Activated T-cell treated with anti-CD3 and anti-CD28 coated beads for 1 hour (primary cell): Measurements from ENCODE around the gene LENG1.
"Not testable (repeated sequence)": the region's sequence is repeated elsewhere in the genome, so short reads cannot be mapped to it uniquely, and the experiment has no call there.

Experiments
- DNase-seq: peaks from one replicate; pipeline ENCODE4 v3.0.0-alpha.2; 2020; ENCODE audit warnings: low read depth

The LENG1 gene

GRCh38 chr19:54159352-54160181 lies at the start of gene LENG1:
Gene LENG1, minus strand, starts transcription at chr19:54159721. Its CDS starts 26 bp downstream, at chr19:54159695.
- DNase-seq = peak; percentile 94

DNA sequence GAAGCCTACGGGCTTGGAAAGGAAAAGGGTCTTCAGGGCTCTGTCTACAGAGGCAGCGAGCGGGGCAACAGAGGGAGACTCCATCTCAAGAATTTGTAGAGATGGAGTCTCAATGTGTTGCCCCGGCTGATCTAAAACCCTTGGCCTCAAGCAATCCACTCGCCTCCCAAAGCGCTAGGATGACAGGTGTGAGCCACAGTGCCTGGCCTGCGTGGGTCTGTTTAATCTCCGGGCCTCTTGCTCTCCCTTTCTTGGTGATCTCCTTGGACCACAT lies 49.2 kb upstream of the LENG1 start:
- no peak for DNase-seq

DNA sequence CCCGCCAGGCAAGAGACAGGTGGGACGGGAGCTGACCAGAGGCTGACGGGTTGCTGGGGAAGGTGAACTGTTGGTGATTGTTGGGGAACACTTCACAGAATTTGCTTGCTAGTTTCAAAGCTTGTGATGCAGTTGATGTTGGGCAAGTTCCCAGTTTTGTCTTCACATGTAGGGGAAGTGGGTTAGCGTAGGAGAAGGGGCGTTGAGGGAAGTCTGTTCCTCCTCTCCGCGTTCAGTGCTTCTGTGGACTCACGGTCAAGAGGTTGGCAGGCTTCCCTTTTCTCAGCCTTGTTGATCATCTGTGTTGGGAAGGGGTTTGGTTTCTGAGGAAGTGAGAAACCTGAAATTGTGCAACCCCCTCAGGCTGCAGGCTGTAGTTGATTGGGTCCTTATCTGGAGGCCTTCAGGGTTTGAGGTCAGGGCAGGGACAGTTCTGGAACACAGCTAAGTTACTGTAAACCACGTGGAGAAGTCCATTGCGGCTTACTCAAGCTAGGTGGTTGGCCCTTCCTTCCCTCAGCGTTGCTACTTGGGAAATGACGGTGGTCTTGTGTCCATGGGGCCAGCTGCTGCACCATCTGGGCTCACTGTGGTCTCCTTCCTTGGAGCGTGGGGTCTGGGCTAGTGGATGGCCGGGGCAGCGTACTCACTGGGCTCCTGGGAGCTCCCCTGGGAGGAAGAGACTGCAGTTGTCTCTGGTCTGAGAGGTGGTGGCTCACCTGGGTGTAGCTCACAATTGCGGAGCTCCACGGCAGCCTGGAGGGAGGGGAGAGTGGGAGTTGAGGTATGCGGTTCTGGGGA lies 48.7 kb upstream of the LENG1 start:
- no peak for DNase-seq

GRCh38 chr19:54207676-54207982 lies 48.1 kb upstream of the LENG1 start:
- DNase-seq = no peak

DNA sequence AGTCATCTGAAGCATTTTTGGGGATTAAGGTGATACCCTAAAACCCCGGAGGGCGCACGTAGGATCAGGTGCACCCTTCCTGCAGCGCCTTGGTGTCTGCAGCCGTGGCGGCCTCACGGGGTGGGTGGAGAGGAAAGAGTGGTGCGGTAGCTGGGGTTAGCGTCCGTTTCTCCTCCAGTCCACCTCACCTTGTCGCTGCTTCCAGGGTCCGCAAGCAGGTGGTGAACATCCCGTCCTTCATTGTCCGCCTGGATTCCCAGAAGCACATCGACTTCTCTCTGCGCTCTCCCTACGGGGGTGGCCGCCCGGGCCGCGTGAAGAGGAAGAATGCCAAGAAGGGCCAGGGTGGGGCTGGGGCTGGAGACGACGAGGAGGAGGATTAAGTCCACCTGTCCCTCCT lies 47.7 kb upstream of the LENG1 start:
- DNase-seq = not testable (repeated sequence)

DNA sequence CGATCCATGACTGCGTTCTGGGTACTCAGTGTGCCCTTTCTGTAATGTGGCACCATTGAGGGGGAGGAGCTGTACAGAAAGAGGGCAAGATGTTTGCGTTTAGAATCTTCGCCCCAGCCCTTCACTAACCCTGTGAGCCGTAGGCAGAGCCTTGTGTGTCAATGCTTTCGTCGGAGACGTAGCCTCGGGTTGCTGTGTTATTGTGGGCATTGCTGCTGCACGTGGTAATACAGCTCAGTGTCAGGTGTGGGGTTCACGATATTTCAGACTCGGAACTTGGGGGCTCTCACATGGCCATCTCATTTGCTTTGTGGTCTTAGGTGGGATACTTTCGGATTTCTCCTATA lies 47.3 kb upstream of the LENG1 start:
- no peak for DNase-seq

- no peak for DNase-seq
These were observed 46.7 kb upstream of the LENG1 start for GRCh38 chr19:54206030-54206830.

DNA sequence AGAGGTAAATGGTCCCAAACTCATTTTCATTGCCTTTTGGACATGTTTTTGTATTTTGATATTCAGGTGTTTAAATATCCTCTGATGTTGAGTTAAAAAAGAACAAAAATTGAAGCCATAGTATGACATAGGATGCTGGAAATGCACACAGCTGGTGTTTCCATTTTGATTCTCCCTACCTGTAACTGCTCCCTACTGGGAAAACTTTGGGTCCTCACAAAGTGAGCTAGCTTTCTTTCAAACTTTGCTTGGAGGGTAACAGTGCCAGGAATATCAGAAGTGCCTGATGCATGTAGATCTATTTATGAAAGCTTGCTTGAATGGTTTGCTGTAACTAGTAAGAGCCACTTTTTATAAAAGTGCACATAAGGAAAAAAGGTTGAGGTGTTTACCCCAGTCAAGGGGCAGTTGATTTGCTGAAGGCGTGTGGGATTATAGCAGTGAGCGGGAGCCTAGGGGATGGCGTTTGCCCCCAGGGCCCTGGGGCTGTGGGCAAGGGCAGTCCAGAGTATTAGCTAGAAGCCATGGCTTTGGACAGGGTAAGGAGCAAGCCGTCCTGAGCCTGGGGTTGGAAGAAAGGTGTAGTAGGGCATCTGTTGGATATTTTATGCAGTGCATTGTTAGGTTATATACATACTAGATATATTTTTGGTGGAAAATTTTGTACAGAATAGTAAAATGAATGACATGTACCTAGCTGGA lies 45.4 kb upstream of the LENG1 start:
- DNase-seq = no peak

GRCh38 chr19:54203151-54203611 lies 43.7 kb upstream of the LENG1 start:
- no peak for DNase-seq

DNA sequence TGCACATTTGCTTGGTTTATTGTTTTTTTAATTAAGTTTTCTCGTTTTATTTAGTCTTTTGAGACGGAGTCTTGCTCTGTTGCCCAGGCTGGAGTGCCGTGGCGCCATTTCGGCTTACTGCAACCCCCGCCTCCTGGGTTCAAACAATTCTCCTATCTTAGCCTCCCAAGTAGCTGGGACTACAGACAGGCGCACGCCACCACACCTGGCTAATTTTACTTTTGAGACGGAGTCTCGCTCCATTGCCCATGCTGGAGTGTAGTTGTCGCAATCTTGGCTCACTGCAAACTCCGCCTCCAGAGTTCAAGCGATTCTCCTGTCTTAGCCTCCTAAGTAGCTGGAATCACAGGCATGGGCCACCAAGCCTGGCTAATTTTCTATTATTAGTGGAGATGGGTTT lies 42.5 kb upstream of the LENG1 start:
- DNase-seq = no peak

DNA sequence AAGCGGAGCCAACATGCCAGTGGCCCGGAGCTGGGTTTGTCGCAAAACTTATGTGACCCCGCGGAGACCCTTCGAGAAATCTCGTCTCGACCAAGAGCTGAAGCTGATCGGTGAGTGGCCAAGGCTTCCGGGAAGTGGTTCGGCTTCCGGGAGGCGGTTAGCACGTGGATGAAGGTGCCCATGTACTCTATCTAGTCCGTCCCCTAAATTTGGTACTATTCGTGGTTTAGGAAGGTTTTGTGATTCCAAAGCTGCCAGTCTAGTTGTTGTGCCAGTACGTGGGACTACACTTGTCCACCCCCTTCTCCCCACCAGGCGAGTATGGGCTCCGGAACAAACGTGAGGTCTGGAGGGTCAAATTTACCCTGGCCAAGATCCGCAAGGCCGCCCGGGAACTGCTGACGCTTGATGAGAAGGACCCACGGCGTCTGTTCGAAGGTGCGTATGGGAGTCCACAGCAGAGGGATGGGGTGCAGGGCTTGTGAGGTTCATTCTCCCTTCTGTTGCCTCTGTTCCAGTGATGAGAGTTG lies 41.7 kb upstream of the LENG1 start:
- DNase-seq = no peak

GRCh38 chr19:54199401-54199800 lies 39.9 kb upstream of the LENG1 start:
- DNase-seq = no peak

DNA sequence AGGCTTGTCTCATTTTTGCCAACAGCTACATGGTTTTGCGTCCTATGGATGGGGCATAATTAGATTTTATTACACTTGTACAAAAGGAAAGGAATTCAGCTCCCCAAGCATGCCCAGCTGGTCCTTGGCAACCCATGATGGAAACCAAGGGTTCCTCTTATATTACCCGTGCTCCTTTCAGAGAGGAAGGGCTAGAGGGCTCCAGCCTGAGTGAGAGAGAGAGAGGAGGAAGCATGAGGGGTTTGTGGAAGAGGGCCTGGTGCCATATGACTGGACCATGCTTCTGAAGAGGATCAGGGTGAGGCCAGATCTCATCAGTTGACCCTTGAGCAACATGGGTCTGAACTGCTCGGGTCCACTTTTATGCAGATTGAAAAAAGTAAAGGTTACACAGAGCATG lies 37.6 kb upstream of the LENG1 start:
- DNase-seq = no peak

DNA sequence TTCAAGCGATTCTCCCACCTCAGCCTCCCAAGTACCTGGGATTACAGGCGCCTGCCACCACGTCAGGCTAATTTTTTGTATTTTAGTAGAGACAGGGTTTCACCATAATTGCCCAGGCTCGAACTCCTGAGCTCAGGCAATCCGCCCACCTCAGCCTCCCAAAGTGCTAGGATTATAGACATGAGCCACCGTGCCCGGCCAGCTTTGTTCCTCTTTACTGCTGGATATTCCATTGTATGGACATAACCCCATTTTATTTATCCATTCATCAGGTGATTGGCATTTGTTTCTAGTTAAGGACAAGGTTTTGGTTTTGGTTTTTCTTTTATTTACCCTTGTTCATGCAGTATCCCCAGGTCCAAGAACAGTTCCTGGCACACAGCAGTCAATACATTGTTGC lies 37.0 kb upstream of the LENG1 start:
- no peak for DNase-seq

DNA sequence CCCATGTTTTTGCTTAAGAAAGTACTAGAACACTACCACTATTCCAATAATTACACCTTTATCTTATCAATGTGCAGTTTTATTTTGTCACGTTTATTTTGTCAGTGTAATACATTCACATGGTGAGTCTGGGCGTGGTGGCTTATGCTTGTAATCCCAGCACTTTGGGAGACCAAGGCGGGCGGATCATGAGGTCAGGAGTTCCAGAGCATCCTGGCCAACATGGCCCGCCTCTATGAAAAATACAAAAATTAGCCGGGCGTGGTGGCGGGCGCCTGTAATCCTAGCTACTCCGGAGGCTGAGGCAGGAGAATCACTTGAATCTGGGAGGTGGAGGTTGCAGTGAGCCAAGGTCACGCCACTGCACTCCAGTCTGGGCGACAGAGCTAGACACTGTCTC lies 34.9 kb upstream of the LENG1 start:
- not testable (repeated sequence) for DNase-seq

DNA sequence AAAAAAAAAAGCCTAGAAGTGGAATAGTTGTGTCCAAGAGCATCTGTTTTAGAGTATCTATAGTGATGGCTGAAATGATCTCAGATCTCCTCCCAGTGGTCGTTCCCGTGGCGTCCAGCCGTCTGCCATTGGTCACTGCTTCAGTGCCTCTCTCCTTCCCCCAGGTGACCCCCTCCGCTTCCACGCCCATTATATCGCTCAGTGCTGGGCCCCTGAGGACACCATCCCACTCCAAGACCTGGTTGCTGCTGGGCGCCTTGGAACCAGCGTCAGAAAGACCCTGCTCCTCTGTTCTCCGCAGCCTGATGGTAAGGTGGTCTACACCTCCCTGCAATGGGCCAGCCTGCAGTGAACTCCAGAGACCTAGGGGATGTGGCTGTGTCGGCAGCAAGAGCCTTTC lies 33.5 kb upstream of the LENG1 start:
- DNase-seq = no peak

- DNase-seq = no peak
These were observed 32.4 kb upstream of the LENG1 start for GRCh38 chr19:54191811-54192453.

GRCh38 chr19:54191011-54191810 lies 31.7 kb upstream of the LENG1 start, which contains the start of gene TSEN34:
Gene TSEN34, plus strand, starts transcription at chr19:54191308. Its CDS starts 57 bp downstream, at chr19:54191365.
- DNase-seq = peak; percentile 81

- DNase-seq = peak; percentile 100
These were observed 31.0 kb upstream of the LENG1 start for GRCh38 chr19:54190503-54191010.
